HG03565 (cell line): ENCODE data around the gene OR9Q1.
"Not testable (repeated sequence)": the region's sequence is repeated elsewhere in the genome, so short reads cannot be mapped to it uniquely, and the experiment has no call there.

ENCODE experiments used
- ATAC-seq: cut with Tn5 transposase; IDR thresholded peaks from one replicate; pipeline ENCODE4 v1.9.1; 2021; ENCODE audit warnings: mild to moderate bottlenecking, moderate library complexity; ENCODE audit not compliant: unreplicated experiment

Gene OR9Q1

DNA sequence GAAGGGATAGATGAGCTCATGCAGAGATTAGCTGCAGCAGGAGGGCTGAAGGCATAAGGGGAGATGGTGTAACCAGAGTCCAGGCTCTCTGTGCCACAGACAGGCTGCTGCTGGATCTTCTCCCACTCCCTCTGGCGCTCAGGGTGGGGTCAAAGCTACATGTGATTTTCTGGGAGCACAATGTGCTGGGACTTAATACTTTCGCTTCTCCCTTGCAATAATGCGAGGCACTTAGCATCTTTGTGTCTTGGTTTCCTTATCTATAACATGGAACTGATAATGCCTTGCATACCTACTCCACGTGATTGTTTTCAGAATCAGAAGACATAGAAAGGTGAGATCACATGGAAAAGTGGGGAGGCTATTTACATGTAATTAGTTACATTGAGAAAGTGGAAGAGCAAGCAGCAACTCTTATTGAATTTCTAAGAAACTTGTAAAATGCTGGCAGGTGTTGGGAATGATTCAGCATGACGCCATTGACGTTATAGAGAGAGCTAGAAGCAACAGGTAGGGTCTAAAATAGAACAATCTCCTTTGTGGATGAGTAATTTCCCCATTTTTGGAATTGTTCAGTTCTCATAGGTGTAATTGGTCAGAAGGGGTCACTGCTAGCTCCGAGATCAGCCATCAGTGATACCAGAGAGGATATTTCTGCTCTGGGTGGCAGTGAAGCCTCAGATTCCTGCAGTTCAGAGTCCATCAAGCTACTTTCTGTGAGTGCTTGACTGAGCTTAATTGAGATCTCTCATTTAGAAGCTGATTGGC, 109.8 kb downstream of the OR9Q1 start:
- ATAC-seq, result no peak

DNA sequence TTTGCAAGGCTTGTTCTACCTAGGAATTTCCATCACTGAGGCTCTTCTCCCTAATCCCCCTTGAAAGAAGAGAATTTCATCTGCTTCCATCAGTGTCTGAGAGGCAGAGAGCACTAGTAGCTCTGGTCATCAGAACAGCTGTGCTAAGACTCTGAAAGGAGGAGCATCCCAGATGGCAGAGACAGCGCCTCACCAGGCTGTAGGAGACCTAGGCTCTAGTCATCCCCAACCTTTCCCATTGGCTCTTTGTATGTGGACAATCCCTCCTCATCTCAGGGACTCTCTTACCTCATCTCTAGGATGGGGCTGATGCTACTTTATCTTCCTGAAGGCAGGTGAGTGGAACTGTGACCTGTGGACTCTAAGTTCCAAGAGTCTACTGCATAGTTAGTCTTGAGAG, 110.5 kb downstream of the OR9Q1 start:
- ATAC-seq, result no peak

DNA sequence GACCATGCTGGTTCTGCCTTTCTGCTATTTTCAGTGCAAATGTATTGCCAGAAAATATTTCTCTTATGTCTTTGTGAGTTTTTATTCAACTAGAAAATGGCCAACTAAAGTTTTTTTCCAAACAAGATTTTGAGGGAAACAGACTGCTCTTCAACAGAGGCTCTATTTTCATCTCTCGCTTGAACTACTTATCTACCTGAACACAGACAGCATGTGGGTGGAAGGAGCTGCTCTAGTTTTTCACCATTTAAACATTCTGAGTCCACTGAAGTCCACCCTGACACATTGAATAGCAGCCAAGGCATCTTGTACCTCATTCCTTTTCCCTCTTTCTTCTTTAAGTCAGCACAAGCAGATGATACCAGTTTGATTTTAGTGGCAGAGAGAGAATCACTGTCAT, 111.5 kb downstream of the OR9Q1 start:
- ATAC-seq, result no peak

DNA sequence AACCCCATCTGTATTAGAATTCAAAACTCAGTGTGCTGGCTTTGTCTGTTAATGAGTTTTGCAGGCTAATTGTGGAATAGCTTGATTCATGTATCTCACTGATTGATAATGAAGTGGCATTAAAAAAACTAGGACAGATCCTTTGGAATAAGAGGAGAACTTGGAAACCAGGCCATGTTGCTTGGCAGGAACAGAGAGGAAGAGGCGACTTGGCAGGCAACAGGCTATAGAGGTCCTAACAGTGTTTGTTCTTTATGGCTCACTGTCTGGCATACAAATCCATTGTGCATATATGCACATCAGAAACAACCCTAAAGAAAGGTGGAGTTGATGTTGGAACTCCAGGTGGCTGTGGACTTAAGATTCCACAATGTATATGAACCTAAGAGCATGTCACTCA, 119.1 kb downstream of the OR9Q1 start:
- ATAC-seq, result no peak

DNA sequence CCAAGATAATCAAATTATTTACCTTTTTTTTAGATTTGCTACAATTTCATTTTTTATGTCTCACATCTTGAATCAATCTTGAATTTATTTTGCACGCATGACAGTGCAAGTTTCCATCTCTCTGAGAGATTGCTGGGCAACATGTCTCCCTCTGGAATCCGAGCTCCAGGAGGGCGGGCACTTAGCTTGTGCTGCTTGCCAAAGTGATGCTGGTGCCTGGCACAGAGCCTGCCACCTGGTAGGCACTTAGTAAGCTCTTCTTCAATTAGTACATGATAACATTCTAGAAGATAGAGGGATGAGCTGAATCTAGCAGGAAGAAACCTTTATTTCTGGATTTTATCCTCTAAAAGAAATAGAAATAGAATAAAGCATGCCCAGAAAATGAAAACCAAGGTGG, 129.1 kb downstream of the OR9Q1 start:
- ATAC-seq, result no peak

DNA sequence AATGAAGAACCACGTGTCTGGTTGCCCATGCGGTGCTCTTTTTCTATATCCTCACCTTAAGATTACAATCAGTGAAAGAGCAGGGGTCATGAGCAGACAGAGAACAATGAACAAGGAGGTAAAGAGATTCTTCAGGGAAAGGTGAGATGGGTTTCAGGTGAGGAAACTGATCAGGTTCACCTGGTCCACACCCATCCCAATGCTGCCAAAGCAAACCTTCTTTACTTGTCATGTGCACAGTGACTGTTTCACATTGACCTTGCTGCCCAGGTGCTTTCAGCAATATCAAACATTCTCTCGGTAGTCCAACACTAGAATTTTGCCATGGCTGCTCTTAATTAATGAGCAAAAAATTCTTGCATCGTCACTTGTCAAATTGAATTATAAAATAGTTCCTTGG, 140.7 kb downstream of the OR9Q1 start:
- no peak for ATAC-seq

DNA sequence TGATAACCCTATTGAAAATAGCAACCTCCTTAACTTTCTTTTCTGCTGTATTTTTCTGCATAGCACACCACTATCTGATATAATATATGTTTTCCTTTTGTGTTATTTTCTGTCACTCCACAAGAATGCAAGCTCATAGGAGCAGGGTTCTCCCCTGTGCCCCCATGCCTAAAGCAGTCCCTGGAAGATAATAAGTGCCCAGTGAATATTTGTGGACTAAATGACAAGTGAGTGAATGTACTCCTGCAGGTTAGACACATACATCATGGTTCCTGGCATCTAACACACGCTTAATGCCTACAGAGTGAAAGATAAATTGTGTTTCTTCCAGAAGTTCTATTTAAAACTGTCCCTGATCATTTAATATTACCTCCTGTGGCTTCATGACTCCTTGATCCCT, 141.3 kb downstream of the OR9Q1 start:
- no peak for ATAC-seq

DNA sequence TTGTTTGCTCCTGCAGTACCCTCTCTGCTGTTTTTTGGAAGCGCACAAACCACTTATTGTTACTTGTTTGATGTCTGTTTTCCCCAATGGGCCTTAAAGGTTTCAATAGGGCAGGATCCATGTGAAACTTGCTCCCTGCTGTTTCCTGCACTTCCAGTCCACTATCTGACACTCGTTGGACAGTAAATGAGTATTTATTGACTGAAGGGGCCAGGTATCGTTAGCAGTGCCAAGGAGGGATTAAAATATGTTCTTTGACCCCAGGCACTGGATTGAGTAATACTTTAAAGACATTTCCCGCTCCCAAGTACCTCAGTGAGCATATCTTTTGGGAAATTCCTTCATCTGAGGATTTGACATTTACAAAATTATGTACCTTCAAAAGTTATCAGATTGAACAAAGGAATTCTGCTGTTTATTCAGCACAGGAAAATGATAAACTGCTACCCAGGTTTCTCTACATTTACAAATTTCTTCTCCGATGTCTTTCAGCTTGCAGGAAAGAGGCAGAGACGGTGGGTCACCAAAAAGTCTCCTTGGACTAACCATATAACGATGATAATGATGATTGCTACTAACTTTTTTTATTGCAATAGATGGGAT, 141.9 kb downstream of the OR9Q1 start:
- ATAC-seq, result no peak

DNA sequence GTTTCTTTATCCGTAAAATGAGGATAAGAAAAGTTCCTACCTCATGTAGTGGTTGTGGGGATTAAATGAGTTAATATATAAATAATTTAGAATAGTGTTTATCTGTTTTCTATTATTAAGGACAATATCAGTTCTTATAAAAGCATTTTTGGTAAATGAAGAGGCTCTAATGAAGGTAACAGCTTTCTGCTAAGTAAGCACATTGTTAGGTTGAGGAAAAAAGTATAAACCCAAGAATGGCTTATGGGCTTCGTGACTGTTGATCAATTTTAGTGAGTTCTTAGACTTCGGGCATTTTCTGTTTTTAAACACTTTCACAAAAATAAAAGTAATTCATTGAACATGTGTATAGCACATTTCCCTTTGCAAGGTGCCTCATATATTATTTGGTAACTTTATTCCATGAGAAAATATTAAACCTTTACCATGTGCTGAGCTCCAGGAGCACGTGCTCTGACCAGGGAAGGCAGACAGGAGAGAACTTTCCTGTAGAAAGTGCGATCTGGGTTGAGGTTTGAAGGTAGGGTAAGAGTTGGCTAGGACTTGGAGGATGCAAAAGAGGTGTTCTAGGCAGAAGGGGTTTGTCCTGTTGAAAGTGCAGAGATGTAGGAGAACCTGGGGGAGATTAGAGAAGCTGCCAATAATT, 153.9 kb downstream of the OR9Q1 start:
- no peak for ATAC-seq

DNA sequence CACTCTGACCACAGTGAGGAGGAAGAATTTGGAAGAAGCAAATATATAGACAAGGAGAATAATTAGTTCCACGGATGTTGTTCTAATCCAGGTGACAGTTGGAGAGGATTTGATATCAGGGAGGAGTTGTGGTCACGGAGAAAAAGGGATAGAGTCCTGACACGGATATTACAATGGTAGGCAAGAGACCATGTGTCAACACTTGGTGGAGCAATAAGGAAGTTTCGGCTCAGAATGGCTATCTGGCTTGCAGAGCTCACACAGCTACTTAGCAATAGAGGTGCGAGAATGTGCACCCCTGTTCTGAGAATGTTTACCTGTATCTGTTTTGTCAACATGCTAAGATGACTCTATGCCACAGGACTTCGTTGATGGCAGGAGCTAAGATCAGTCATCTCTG, 154.8 kb downstream of the OR9Q1 start:
- ATAC-seq, result no peak

DNA sequence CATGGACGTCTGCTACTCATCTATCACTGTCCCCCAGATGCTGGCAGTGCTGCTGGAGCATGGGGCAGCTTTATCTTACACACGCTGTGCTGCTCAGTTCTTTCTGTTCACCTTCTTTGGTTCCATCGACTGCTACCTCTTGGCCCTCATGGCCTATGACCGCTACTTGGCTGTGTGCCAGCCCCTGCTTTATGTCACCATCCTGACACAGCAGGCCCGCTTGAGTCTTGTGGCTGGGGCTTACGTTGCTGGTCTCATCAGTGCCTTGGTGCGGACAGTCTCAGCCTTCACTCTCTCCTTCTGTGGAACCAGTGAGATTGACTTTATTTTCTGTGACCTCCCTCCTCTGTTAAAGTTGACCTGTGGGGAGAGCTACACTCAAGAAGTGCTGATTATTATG, 156.0 kb downstream of the OR9Q1 start:
- ATAC-seq, result no peak

DNA sequence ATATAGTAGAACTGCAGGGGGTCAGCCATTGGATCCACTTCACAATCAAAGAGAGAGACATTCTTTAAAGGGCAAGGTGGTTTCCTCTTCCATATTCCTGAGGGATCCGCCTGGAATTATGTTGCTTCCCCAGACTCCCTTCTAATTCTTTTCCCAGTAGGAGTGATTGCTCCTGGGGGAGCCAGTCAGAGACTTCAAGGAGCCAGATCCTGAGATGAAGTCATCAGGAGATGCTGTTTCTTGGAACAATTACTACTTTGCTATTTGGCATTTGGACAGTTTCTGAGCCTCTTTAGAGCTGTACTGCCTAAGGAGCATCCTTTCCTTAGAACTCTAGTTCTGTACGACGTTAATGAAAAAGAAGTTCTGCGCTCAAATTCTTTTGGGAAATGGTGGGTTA, 163.3 kb downstream of the OR9Q1 start:
- no peak for ATAC-seq

DNA sequence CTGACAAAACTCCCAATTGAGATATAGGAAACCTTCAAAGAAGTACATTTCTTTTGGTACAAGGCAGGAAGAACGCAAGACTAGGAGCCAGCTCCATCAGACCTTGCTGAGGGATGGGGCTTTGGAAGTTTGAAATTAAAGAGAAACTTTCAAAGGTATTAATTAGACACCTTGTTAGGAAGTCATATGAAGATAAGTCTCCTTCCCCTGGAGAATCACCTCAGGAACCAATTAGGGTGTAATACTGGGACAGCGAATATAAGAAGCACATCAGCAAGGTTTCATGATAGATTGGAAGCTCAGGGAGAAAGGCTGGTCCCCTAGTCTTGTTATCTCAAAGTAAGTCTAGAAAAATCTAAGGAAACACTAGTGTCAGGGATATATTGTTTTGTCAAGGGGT, 165.1 kb downstream of the OR9Q1 start, which contains the start of gene OR9Q2:
OR9Q2 (plus strand) TSS at position 301 of the 400 bp plus-strand sequence. CDS start 1,421 bp downstream, outside the sequence.
- no peak for ATAC-seq

DNA sequence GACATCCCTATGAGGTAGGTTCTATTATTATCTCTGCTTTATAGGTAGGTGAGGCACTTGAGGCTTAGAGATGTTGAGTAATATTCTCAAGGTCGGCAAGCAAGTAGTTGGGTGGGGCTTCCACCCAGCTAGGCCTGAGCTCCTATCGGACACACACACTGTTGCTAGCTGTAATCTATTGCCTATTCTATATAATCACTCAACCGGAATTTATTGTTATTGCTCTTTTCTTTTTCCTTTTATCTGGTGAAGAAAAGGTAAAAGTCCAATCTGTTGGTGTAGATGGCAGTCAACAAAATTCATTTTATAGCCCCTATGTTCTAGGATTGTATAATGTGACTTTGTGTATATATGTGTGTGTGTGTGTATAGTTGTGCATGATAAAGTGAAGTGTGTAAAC, 168.5 kb downstream of the OR9Q1 start:
- ATAC-seq, result no peak

DNA sequence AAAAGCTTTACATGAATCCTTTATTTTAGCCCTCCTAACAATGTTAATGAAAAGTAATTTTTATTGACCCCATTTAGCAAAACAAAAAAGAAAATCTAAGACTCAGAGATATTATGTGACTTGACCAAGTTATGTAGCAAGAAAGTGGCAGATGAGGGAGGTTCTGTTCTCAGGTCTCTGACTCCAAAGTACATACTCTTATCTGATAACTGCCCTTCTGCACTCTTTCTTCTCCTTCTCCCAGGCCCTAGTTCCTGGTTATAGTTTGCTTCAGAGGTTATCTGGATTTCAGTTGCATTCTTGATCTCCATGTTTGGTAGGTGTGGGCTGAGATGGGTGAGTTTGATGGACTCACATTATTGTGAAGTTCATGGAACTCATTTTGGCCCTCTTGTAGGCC, 169.7 kb downstream of the OR9Q1 start:
- no peak for ATAC-seq

DNA sequence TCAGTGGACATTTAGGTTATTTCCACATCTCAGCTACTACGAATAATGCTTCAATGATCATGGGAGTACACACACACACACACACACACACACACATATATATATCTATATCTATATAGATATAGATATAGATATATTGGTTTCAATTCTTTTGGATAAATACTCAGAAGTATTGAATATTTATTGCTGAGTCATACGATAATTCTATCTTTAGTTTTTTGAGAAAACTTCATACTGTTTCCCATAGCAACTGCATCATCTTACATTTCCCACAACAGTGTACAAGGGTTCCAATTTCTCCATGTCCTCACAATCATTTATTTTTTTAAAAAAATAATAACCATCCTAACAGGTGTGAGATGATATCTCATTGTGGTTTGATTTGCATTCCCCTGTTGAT, 172.3 kb downstream of the OR9Q1 start:
- ATAC-seq, result no peak

DNA sequence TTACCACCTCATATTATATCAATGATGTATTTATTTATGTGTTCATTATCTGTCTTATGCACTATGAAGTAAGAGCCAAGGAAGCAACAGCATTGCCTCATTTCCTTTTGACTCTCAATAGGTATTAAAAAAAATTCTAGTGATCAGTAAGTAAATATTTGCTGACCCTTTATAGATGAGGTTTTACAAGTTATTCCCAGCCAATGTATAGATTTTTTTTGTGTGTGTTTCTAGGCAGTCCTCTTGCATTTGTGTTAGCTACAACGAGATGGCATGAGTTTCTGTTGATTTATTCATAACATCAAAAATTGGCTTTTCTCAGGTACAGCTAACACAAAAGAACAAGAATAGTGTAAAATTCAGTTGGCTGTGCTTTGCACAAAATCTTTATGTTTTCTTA, 175.6 kb downstream of the OR9Q1 start:
- no peak for ATAC-seq

DNA sequence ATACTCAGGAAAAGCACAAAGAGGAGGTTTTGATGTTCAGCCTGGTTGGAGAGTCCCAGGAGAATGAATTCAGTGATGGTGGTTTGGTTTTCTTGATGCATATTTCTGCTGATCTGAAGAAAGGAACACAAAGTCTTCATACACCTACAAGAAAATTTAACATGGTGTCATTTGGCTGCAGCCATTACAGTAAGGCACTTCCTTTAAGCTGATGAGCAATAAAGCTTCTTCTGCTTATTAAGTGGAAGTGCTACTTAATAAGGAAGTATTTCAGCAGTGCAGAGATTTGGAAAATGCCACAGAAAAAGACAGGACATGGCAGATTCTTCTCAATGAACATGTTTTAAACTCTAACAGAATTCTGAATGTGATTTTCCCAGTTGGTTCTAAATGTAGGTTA, 180.4 kb downstream of the OR9Q1 start, which contains the start of gene OR1S2:
OR1S2 (minus strand) TSS at position 101 of the 400 bp plus-strand sequence; CDS start at position 101, 0 bp downstream.
- ATAC-seq, result no peak

DNA sequence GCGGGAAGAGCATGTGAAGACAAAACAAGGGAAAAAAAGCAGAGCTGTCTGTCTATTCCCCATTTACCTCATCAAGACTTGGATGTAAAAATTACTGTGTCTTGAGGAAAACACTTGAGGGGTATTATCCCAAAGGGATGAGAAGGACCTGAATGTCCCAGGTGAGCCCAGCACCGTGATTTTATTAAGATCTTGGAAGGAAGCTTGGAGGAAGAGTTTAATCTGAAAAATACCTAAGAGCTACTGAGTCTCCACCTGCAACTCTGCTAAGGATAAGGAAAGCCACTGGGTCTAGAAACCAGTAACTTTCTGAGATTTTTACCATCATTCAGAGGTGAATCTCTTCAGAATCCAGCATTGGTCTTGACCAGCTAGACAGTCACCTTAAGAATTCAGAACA, 188.7 kb downstream of the OR9Q1 start, which contains the start of gene OR1S1:
OR1S1 (plus strand) TSS at position 301 of the 400 bp plus-strand sequence.
- not testable (repeated sequence) for ATAC-seq

DNA sequence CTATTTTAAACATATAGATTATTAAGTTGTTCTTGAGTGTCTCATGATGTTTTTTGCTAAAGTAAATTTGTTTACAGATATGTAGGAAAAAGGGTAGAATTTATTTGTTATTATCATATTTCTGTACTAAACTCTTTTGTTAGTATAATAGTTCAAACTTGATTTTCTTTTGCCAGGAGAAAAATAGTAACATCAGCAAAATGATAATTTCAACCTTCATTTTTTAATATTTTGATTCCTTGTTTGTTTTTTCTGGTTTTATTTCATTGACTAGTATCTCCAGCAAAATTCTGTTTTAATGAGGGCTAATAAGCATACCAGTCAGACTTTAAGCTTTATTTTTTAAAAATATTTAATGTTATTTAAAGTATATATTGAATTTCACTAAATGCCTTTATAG, 192.8 kb downstream of the OR9Q1 start:
- no peak for ATAC-seq

DNA sequence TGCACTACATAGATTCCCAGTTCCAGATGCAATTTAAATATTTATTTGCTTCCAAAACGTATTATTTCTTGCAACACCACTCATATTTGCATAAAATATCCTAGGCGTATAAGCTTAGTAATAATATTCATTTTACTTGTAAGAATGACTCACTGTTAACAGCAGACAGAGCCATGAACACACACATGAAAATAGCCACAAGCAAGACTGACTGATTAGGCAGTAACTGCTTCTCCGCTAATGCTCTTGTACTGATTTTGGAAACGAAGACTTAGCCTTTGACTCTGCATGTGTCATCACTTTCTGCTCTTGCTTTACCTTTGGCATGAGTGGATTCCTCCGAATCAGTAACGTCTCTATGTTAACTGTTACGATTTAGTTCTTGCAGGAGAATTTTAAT, 199.0 kb downstream of the OR9Q1 start:
- no peak for ATAC-seq
